Astrocyte of the spinal cord (primary cell): ENCODE results near the gene ANXA2.
A peak's percentile ranks its signal among the peaks of the same experiment; 100 is the strongest.
"Not testable (repeated sequence)": the region's sequence is repeated elsewhere in the genome, so short reads cannot be mapped to it uniquely, and the experiment has no call there.

Source experiments
- DNase-seq: peaks from one replicate; pipeline ENCODE4 v3.0.0; 2011; ENCODE audit warnings: low read depth, low spot score
- H3K4me3 ChIP-seq: 2 replicates; pipeline ENCODE4 v1.5.1; 2011; ENCODE audit warnings: low read depth, mild to moderate bottlenecking, low read length, moderate library complexity
- CTCF ChIP-seq: IDR thresholded peaks from 2 replicates; pipeline ENCODE4 v1.5.1; 2012; ENCODE audit warnings: low read depth, mild to moderate bottlenecking, low read length, inconsistent platforms
- in situ Hi-C: cut with HindIII; loops from 2 replicates; pipeline ENCODE4 v1.10.0; 2017; ENCODE audit warnings: low sequenced_read_pairs

The ANXA2 gene

GRCh38 chr15:60413231-60413824 lies 15.5 kb upstream of the ANXA2 start:
- H3K4me3 ChIP-seq, result no peak overlapping the region
- DNase-seq, result peak; percentile 49
- no peak for TF ChIP-seq CTCF

GRCh38 chr15:60412807-60413206 lies 15.0 kb upstream of the ANXA2 start:
- H3K4me3 ChIP-seq, in situ Hi-C loops, DNase-seq: not testable (repeated sequence)

More at GRCh38 chr15:60413231-60413824, 15.5 kb upstream of the ANXA2 start:
- in situ Hi-C loops, result no loop called here

GRCh38 chr15:60411774-60412425 lies 14.1 kb upstream of the ANXA2 start:
- H3K4me3 ChIP-seq, result no peak overlapping the region
- no peak for DNase-seq
- in situ Hi-C loops, result no loop called here
- no peak for TF ChIP-seq CTCF

GRCh38 chr15:60410350-60410749 lies 12.6 kb upstream of the ANXA2 start:
- in situ Hi-C loops, DNase-seq, H3K4me3 ChIP-seq: not testable (repeated sequence)

GRCh38 chr15:60408463-60408981 lies 10.7 kb upstream of the ANXA2 start:
- in situ Hi-C loops, result no loop called here
- peak; percentile 76 for DNase-seq
- H3K4me3 ChIP-seq, result no peak overlapping the region
- no peak for TF ChIP-seq CTCF

- in situ Hi-C loops, result no loop called here
- TF ChIP-seq CTCF, result no peak
- H3K4me3 ChIP-seq, result no peak overlapping the region
- DNase-seq, result peak; percentile 83
These were observed 9.6 kb upstream of the ANXA2 start for GRCh38 chr15:60407415-60407805.

GRCh38 chr15:60406513-60407414 lies 9.0 kb upstream of the ANXA2 start:
- TF ChIP-seq CTCF, result no peak
- in situ Hi-C loops, result no loop called here
- no peak overlapping the region for H3K4me3 ChIP-seq
- DNase-seq, result no peak
